GM19324 (cell line): Measurements from ENCODE around the gene FEM1B.

Source experiments
- ATAC-seq: cut with Tn5 transposase; IDR thresholded peaks from one replicate; pipeline ENCODE4 v1.9.1; 2021; ENCODE audit warnings: mild to moderate bottlenecking, moderate library complexity; ENCODE audit not compliant: unreplicated experiment, low FRiP score

The FEM1B gene

DNA sequence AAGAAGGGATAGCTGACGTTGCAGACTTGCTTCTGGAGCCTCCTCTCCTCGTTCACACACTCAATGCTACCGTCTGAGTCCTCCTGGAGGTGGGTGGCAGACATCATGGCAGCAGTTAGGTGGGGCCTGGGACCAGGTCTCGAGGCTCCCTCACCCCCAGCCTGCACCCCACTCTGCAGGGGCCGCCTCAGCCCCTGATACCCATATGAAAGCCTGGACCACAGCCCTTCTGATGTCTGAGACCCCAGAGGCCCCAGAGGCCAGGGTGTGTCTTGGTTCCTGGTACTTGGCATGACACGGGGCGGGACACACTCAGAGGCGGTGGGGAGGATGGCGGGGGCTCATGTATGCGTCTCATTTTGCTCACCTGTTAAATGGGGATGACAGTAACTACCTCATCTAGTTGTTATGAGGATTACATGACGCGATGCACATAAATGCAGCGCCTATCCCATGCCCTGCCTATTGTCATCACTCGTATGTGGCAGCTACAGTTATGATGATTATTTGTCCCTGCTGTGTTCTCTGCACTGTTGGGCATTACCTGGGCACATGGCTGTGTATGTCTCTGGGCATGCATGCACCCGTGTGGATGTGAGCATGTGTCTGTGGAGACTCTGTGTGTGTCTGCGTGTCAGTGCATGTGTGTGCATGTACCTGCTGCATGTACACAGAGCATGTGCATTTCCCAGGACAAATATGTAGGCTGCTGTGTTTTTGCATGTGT lies 39.9 kb downstream of the FEM1B start:
- ATAC-seq = no peak

DNA sequence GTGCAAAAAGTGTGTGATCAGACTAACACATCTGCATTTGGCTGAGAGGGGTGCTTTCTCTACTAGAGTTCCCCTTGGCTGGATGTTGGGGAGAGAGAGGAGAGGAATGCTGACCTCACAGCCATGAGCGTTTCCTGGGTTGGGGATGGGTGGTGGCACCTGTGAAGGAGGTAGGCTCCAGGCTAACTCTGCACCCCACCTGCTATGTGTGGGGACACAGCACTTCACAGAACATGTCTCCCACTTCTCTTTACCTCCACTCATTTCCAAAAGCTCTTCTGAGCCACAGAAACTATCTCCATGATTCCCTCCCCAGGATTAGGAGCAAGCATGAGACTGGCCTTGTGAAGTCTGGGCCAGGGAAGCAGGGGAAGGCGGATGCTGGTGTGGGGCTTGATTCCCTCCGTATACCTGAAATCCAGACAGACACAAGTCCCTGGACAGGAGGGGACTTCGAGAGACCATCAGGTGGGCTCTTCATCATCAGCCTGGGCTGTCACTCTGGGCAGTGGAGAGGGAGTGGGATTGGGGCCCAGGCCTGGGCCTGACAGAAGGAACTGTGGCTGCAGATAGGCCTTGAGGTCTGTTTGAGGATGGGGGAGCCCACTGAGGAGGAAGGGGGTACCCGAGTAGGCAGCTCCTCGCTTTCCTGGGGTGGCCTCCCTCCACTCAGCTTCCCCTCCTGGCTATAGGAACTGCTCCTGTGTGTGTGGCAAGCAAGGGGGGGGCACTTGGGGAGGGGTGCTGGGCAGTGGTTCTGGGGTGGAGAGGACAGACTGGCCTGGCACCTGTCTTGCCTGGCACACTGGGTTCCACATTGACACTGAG lies 40.7 kb downstream of the FEM1B start:
- no peak for ATAC-seq

DNA sequence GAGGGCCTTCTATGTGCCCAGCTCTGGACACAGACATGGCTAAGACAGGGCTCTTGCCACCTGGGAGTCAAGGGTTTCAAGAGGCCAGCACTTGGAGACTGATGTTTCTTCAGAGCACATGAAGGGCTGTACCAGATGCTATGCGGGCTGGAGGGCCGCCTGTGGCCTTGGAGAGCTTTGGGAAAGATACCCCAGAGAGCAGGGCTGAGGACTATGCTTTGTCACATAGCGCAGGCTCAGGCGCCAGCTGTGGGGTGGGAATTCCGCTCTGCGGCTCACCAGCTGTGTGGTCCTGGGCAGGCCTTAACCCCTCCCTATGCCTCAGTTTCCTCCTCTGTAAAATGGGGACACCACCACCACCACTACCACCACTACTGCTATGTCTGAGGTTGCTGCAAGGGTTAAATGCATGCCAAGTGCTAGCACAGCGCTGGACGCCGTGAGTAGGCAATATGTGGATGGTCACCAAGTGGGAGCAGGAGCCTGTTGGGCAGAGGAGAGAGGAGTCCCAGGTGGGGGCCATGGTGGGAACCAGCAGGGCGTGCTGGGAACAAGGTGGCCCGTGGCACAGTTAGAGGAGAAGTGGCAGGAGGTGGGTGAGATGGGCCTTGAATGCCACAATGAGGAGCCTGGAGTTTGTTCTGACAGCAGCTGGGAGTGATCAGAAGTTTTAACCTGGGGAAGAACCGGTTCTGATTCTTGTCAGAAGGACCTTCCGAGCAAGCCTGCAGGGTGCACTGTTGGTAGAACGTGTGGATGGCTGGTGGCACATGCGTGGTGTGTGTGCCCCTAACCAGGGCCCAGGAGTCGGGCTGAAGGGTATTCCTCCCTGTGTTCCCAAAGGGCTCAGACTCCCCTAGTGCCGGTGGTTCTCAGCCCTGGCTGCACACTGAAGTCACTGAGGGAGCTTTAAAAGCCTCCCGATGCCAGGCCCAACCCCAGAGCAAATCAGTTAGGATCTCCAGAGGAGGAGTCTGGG lies 41.7 kb downstream of the FEM1B start:
- no peak for ATAC-seq

DNA sequence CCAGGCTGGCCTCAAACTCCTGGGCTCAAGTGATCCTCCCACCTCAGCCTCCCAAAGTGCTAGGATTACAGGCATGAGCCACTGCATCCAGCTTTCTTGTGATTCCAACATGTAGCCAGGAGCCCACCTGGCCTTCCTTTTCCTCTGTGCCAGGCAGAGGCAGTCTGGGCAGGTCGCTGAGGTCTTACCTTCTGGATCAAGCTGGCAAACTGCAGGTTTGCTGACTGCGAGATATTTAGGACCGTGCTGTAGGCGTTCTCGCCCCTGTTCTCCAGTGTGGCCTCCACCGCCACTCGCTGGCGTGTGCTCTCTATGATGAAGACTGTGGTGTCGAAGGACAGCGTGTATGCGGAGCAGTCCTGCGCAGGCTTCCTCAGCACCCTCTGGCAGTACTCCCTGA lies 42.5 kb downstream of the FEM1B start:
- ATAC-seq = no peak

DNA sequence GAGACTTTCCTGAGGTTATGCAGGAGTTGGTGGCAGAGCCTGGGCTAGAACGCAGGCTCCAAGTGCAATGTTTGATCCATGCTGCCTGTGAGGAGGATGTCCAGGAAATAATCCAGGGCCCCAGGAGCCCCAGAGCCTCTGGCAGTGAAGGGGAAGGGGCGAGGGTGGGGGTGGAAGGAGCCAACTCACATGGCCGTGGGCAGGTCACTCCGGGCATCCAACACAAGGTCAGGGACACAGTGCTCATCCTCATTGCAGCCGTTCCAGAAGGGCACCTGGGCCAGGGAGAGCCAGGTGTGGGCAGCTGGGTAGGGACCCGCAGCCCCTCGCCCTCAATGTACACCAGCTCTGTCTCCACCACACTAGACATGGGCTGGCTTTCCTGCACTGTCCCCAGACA lies 43.7 kb downstream of the FEM1B start:
- ATAC-seq = no peak

DNA sequence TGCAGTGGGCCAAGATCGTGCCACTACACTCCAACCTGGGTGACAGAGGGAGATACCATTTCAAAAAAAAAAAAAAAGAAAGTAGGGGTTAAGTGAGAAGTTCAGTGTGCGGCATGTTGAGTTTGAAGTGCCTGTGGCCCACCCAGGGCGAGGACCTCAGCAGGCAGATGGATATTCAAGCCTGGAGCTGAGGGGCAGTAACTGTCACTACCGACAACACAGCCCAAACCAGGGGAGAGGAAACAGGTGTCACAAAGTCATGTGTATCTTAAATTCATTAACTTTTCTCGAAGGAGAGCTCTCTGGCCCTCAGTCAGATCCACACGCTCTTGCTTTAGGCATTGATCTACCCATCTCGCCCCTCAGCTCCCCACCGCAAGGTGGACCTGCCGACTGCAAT lies 45.3 kb downstream of the FEM1B start:
- no peak for ATAC-seq

DNA sequence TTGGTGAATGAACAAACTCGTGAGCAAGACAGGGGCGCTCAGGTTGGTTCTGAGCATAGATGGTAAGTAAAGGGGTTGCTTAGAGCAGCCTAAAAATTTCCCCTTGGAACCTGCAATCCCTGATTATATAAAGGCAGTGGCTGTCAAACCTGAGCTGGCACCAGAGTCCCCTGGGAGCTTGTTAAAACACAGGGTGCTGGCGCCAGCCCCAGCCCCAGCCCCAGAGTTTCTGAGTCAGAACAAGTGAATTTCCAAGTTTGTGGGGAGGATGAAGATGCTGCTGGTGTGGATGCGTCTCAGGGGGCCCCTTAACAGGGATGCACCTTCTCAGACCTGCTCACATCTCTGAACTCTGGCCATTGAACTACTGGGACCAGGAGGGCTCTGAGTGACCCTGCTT lies 48.2 kb downstream of the FEM1B start:
- no peak for ATAC-seq

DNA sequence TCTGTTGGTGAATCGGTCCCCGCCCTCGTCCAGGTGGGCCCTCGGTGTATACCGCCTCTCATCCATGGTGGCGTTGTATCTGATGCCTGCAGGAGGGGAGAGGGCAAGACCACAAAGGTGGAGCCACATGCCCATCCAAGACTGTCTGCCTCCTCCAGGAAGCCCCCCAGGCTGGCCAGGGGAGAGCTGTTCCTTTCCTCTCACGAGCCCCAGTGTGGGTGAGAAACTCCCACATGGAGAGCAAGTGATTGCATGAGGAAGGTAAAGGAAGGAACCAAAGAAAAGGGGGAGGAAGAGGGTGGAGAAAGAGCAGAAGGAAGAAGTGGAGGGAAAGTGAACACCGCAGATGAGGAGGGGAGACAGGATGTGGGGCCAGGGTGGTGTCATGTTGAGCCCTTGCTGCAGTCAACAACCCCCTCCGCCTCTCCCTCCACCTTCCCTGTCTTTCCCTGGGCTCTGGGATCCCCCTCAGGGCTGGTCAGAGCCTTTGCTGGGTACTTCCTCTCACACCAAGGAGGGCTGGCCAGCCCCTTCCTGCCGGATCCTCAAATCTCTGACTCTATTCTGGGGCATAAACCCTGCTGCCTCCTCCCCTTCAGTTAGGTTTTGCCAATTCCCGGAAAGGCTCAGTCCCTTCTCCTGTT lies 49.3 kb downstream of the FEM1B start:
- ATAC-seq = no peak

DNA sequence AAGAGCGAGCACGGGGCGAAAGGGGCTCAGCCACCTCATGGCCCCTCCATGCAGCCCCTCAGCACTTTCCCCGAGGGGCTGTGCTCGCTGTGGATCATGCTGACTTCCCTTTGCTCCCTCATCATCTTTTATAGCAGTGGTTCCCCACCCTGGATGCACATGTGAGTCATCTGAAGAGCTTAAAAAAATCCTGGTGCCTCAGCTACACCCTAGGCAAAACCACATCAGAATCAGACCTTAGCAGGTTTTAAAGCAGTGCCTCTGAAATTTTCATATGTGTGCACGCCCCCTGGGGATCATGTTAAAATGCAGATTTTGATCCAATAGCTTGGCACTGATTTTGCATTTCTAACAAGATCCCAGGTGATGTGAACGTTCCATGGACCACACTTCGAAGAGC lies 50.9 kb downstream of the FEM1B start:
- ATAC-seq = no peak

DNA sequence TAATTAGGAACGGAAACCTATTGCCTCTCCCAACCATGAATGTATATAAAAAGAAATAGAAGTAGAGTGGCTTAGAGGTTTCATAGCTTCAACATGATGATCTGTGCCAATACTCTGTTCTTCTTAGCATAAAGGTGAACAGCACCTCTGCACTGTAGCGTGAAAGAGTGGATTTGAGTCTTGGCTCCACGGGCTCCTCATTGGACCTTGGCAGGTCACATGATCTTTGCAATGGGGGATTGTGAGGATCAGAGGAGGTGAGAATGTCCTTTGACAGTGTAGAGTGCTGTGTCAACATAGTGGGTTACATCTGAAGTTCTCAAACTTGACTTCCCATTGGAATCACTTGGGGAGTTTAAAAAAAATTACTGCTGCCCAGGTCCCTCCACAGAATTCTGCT lies 51.4 kb downstream of the FEM1B start:
- ATAC-seq = no peak

DNA sequence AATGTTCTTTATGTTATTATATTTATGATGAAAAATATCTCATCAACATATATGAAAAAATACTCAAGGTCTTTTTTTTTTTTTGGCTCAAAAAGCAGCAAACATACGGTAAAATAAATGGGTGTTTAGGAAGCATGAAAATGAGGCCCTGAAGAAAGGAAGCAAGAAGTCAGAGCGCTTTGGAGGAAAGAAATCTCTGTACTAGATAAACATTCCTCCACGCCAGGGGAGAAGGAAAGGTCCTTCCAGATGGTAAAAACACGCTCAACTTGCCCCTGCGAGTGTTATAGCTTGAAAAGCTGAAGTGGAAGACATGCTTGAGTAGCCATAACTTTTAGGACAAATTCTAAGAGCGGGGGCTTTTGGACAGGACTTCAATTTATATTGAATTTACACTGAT lies 52.9 kb downstream of the FEM1B start:
- ATAC-seq = no peak

DNA sequence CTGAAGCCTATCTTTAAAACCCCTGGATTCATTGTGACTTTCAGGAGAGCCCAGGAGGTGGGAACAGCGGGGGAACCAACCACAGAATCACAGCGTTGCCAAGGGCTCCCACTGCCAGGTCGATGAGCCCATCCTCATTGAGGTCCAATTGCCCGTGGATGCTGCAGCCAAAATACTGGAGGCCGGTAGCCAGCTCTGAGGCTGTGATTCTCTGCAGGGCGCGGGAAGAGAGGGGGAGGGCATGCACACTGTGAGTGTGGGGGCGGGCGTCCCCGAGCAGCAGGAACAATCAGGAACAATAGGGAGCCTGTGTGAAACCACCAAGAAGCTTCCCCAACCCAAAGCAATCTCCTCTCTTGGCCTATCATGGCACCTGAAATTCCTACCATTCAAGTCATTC lies 53.4 kb downstream of the FEM1B start:
- ATAC-seq = no peak

DNA sequence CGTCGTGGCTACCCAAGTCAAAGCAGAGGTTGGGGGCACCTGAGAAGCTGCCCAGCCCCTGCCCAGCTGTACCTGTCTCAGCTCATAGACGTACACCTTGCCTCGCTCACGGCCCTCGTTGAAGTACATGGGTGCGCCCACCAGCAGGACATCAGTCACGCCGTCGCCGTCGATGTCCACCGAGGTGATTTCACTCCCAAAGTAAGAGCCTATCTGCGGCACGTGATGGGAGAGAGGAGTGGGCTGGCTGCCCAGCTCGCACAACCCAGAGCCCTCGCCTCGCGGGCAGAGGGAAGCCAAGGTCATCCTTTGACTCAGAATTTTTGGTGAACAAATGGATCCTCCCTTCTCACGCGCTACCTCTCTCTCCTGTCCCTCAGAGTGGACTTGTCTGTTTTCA lies 54.7 kb downstream of the FEM1B start:
- no peak for ATAC-seq

DNA sequence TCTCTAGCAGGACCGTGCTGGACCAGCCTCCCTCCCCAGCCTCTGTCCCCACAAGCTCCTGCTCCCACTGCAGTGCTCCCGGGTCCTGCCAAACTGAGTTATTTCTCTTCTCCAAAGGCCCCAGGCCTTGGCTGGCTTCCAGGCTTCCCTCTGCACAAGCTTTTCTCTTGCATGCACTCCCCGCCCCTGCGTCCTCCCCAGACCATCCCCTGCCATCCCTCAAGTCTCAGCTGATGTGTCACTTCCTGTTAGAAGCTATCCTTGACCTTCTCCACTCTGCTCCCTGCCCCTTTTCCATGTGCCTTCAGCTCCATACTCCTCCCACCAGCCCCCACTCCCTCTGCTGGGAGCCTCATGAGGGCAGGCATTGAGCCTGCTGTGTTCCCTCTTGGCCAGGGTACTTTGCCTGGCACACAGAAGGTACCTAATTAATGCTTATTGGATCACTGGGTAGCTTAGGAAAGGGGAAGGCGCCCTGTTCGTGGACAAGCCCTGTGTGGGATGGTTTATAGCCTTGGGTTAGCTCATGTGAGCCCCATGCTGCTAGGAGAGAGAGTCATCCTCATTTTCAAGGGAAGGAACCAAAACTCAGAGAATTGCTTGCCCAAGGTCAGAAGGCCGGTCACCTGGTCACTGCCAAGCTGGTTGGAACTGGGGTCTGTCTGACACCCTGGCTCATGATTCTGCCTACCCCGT lies 56.4 kb downstream of the FEM1B start:
- ATAC-seq = no peak

DNA sequence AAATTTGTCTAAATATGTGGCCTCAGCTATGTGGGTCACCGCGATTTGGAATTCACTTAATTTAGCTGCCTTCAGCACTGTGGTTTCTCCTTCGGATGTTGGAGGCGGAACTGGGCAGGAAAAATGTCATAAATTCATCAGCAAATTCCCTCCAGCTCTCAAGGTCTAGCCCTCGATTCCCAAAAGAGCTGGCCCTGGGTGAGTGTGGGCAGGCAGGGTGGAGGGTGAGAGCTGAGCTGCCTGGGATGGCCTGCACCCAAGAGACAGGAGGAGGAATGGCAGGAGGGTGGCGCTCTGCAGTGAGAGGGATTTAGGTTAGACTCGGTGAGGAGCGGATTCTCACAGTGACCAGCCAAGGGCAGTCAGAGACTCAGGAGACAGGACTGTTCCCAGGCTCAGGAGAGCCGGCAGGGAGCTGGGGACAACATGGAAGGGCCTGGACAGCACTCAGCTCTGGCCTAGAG lies 57.1 kb downstream of the FEM1B start:
- ATAC-seq = no peak

DNA sequence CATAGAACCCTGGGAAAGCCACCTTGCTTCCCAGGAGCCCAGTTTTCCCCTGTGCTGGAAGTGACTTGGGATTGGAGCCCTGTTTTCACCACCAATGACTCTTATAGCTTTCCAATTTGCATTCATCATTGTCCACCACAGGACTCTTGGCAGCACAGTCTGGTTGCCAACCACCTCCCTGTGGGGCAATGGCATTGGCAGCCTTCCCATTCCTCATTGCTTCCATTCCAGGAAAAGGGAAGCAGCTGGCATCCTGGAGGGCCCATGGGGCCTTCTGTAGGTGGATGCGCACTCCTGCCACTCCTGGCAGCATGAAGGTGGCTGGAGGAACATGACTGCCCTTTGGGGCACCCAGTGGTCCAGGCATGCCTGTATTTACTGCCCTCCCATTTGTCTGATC lies 57.7 kb downstream of the FEM1B start:
- no peak for ATAC-seq

DNA sequence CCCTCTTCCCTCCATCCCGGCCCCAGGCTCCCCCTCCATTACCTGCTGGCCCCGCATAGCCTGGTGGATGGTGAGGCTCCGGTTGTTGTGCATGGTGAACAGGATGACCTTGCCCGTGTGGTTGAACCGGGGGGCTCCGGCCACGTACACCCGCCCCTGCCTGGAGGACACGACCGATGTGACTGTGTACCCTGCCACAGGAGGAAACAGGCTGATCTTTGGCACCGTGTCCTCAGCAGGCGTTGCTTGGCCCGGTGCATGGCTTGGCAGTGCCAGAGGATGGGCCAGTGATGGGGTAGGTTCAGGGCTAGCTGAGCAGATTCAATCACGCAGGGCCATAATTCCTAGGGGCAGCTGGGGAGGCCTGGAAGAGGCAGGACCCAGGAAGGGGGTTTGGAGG lies 58.1 kb downstream of the FEM1B start:
- ATAC-seq = no peak

DNA sequence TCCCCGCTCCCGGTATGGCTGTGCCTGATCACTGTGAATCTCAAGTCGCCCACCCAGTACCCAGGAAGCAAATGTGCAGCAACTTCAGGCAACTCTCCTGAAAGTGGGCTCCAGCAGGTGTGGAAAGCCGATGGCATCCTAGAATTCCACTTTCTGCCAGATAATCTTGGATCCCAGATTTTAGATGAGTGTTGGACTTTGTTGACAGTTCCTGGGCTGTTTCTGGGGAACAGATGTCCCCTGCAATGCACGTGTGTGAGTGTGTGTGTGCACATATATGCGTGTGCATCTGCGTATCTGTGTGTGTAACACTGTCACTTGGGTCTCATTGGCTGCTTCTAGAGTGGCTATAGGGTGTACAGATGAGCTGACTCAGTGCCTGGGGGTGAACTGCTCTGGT lies 59.0 kb downstream of the FEM1B start:
- no peak for ATAC-seq

DNA sequence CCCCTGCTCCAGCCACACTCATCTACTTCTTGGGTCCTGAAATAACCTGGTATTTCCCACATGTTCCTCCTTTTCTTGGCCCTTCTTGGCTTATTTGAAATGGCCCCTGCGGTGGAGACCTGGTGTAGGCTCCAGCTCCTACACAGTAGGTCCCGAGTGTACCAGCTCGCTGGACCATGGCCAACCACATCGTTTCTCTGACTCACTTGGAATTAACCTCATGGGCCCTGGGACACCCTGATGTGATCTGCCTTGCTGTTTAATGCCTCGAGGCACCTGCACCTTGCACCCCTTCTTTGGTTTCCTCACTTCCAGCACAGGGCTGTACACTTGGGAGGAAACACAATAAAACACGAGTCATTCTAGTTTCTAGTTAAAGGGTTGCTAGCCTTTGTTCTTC lies 60.3 kb downstream of the FEM1B start:
- ATAC-seq = no peak

DNA sequence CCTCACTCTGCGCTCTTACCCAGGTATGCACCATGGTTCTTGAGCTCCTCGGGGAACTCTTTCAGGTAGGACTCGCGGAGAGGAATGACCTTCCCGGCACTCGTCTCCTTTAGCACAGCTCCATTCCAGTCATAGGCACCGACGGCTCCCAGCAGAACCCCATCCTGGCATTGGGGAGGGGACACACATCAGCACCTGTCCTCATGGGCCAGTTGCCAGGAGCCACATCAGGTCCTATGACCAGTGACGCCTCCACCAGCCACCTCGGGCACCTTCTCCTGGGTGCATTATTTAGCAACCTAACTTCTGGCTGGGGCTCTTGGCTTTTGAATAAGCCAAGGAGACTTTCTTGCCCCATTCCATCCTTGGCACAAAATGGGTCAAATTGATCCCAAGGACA lies 61.9 kb downstream of the FEM1B start:
- ATAC-seq = no peak
